GM12875 (cell line): Measurements from ENCODE around the gene PDZRN3.

Experiments
- H3K4me3 ChIP-seq: one replicate; pipeline ENCODE4 v1.5.1; 2011; ENCODE audit warnings: low read depth, low read length, control low read depth
- CTCF ChIP-seq: IDR thresholded peaks from 2 replicates; pipeline ENCODE4 v1.5.1; 2011; ENCODE audit warnings: low read depth, mild to moderate bottlenecking, control low read depth, inconsistent platforms, low read length, moderate library complexity, borderline replicate concordance; ENCODE audit not compliant: insufficient read depth

PDZRN3 gene

GRCh38 chr3:73550032-73550431 is 74.7 kb downstream of the PDZRN3 start:
- TF ChIP-seq CTCF = no peak

GRCh38 chr3:73549051-73549600 is 75.6 kb downstream of the PDZRN3 start:
- H3K4me3 ChIP-seq = no peak overlapping the region
- TF ChIP-seq CTCF = no peak

More at GRCh38 chr3:73550032-73550431, 74.7 kb downstream of the PDZRN3 start:
- no peak overlapping the region for H3K4me3 ChIP-seq

GRCh38 chr3:73548436-73548835 is 76.3 kb downstream of the PDZRN3 start:
- no peak overlapping the region for H3K4me3 ChIP-seq

GRCh38 chr3:73547427-73548248 is 77.1 kb downstream of the PDZRN3 start:
- no peak overlapping the region for H3K4me3 ChIP-seq
- TF ChIP-seq CTCF = no peak

More at GRCh38 chr3:73548436-73548835, 76.3 kb downstream of the PDZRN3 start:
- no peak for TF ChIP-seq CTCF

GRCh38 chr3:73546961-73547360 is 77.8 kb downstream of the PDZRN3 start:
- no peak for TF ChIP-seq CTCF
- no peak overlapping the region for H3K4me3 ChIP-seq

- TF ChIP-seq CTCF = no peak
- no peak overlapping the region for H3K4me3 ChIP-seq
These were observed 81.3 kb downstream of the PDZRN3 start for GRCh38 chr3:73543412-73543811.

GRCh38 chr3:73542136-73542535 is 82.6 kb downstream of the PDZRN3 start:
- TF ChIP-seq CTCF = no peak
- H3K4me3 ChIP-seq = no peak overlapping the region
